ENCODE results near the gene DGKD. TPM values are rescaled to one million over a fixed set of nuclear protein-coding genes. Genes with fewer than 3 reads are reported as not detected.
"Not testable (repeated sequence)": the region's sequence is repeated elsewhere in the genome, so short reads cannot be mapped to it uniquely, and the experiment has no call there.

Gene DGKD
- total and polyA plus RNA-seq, 5 experiments from 2014 or later, result 29.3 to 315 (median 44.5) TPM

DNA sequence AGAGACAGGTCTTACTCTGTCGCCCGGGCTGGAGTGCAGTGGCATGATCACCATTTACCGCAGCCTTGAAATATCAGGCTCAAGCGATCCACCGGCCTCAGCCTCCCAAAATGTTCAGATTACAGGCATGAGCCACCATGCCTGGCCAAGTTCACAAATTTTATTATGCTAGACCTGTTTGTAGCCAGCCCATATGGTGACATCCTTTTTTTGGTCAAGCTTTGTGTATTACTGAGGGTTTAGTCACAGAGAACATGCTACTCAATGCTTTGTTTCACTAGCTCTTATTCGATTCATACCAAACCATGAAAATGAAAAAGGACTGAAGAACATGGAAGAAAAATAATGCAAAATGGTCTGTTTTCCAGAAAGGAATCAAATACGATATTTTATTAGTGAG lies 41.4 kb downstream of the DGKD start:
- Mint-ChIP-seq H3K4me3 (peak overlapping the region in 2 of 10 donors; percentile 16 to 23), H3K36me3 (peaks cover 0 to 71% (median 14%) of the 10 kb centered on the region in 3 donors), H3K27me3 (no peaks in the 10 kb centered on the region), H3K27ac (peak overlapping the region in 7 of 10 donors; percentile 31 to 97 (median 87)), H3K4me1 (peaks cover 30 to 65% (median 58%) of the 10 kb centered on the region in 4 donors), H3K9me3 (peaks cover 0 to 2% (median 0%) of the 10 kb centered on the region in 9 donors)
- no peak for DNase-seq
- POLR2A ChIA-PET, result interaction anchor here (0.6 to 1.1 kb wide), 4 partner anchors 8 to 328 kb away, joined by 3 to 4 read pairs (median 3); no protein-coding TSS in a partner anchor
- no peak for ATAC-seq

DNA sequence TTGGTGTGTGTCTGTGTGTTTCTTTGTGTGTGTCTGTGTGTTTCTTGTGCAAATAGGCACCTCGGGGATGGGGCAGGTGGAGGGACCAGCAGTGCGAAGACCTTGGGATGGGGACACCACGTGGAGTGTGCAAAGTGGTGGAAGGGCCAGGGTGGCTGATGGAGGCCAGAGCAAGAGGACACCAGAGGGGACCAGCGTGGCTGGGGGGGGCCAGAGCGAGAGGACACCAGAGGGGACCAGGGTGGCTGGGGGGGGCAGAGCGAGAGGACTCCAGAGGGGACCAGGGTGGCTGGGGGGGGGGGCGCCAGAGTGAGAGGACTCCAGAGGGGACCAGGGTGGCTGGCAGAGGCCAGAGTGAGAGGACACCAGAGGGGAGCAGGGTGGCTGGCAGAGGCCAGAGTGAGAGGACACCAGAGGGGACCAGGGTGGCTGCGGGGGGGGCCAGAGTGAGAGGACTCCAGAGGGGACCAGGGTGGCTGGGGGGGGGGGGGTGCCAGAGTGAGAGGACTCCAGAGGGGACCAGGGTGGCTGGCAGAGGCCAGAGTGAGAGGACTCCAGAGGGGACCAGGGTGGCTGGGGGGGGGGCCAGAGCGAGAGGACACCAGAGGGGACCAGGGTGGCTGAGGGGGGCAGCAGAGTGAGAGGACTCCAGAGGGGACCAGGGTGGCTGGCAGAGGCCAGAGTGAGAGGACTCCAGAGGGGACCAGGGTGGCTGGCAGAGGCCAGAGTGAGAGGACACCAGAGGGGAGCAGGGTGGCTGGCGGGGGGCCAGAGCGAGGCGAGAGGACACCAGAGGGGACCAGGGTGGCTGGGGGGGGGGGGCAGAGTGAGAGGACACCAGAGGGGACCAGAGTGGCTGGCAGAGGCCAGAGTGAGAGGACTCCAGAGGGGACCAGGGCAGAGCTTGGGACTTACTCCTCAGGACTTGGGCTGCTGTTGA lies 42.7 kb downstream of the DGKD start:
- ATAC-seq, H3K9me3 Mint-ChIP-seq, DNase-seq, H3K27me3 Mint-ChIP-seq: not testable (repeated sequence)
- POLR2A ChIA-PET, result interaction anchor here (1.0 to 14.1 kb wide), 4 partner anchors 9 to 129 kb away, joined by 4 to 292 read pairs (median 8); no protein-coding TSS in a partner anchor
- Mint-ChIP-seq H3K36me3 (peaks cover 0 to 58% (median 7%) of the 10 kb centered on the region in 3 donors), H3K4me1 (peaks cover 34 to 74% (median 70%) of the 10 kb centered on the region in 4 donors), H3K4me3 (peak overlapping the region in 3 of 10 donors; percentile 3 to 59 (median 43)), H3K27ac (peak overlapping the region; percentile 81 to 97 (median 90))

DNA sequence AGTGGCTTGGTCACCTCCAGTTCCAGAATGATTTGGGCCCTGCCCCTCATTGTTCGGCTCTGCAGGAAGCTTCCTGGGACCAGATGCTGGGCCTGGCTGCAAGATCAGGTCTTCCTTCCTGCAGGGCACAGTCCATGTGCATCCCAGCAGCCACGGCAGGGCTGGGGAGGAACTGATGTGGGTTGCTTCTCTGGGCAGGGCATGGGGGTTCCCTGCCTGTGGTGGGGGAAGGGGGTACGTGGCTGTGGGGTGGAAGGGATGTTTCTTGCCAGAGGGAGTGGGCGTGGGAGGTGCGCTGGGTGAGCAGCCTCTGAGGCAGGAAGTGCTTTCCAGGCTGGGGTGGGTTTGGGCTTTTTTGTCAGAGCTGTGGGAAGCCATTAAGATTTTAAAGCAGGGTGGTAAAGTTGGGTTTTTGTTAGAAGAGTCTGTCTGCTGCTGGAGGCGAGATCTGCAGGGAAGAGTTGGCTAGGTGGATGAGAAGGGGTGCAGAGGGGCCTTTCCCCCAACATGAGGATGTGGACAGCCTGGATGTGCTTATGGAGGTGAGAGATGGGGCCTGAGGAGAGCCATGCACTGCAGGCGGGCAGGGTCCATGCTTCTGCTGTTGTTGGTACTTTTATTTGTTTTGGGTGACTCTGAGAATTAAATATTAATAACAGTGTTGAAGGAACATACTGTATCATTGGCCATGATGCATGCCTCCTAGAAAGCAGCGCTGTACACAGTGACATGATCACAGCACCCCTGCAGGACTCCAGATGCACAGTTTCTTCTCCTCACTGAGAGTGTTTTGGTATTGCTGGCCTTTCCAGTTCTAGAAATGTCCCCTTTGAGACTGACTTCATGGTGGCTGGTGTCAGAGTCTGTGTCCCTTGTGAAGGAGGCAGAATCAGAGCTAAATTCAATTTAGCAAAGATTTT lies 45.3 kb downstream of the DGKD start:
- Mint-ChIP-seq H3K27me3 (no peaks in the 10 kb centered on the region), H3K27ac (peak overlapping the region; percentile 72 to 95 (median 92)), H3K4me1 (peaks cover 47 to 87% (median 83%) of the 10 kb centered on the region in 4 donors), H3K9me3 (peaks cover 0 to 2% (median 0%) of the 10 kb centered on the region in 9 donors), H3K4me3 (peak overlapping the region; percentile 58 to 83 (median 74)), H3K36me3 (peaks cover 3 to 44% (median 12%) of the 10 kb centered on the region in 3 donors)
- ATAC-seq (peak; percentile 59 to 81), DNase-seq (peak in 7 of 10 donors; percentile 39 to 65 (median 64))
- POLR2A ChIA-PET, result interaction anchor here (0.6 to 14.1 kb wide), 8 partner anchors 11 to 132 kb away, joined by 5 to 292 read pairs (median 10); partner anchors contain the start of gene DGKD

DNA sequence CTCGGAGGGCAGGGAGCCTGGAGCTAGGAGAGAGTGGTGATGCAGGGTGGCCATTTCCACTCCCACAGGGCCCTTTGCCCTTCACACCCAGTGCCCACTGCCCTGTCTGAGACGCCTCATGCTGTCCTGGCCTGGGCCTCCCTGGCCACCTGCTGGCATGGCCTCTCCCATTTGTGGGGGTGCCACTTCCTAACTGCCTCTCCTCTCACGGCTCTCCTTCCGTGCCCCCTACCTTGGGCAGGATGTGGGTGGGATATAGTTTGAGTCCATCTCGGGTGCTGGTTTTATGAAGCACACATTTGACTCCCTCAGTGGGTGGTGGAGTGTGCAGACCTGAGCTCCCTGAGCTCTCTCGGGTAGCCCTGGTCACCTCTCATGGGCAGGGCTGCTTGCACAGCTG lies 46.0 kb downstream of the DGKD start:
- no peak for DNase-seq
- no peaks in the 10 kb centered on the region for H3K27me3 Mint-ChIP-seq
- peaks cover 5 to 41% (median 12%) of the 10 kb centered on the region in 3 donors for H3K36me3 Mint-ChIP-seq
- H3K9me3 Mint-ChIP-seq, result peaks cover 0 to 2% (median 0%) of the 10 kb centered on the region in 9 donors
- peak; percentile 20 to 24 for ATAC-seq
- peak overlapping the region; percentile 72 to 95 (median 92) for H3K27ac Mint-ChIP-seq
- POLR2A ChIA-PET, result interaction anchor here (0.9 to 14.1 kb wide), 8 partner anchors 10 to 133 kb away, joined by 4 to 292 read pairs (median 10); partner anchors contain the start of gene DGKD
- H3K4me1 Mint-ChIP-seq, result peaks cover 46 to 84% (median 82%) of the 10 kb centered on the region in 4 donors
- H3K4me3 Mint-ChIP-seq, result peak overlapping the region; percentile 61 to 83 (median 74)

DNA sequence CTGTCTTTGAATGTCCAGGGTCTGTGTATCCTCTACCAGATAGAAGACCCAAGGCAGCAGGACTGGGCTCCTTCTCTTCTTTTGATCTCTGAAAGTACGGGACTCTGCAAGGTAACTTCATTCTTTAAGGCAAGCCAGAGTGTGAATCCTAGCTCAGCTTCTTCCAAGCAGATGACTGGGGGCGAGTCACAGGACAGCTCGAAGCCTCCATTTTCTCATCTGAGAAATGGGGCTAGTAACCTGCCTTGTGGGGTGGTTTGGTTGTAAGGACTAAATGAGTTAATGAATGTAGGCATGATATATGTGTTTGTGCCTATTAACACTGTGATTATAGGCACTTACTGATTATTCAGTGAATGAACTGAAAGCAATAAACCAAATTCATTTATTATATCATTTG lies 46.7 kb downstream of the DGKD start:
- POLR2A ChIA-PET, result interaction anchor here (0.9 to 14.1 kb wide), 8 partner anchors 9 to 133 kb away, joined by 4 to 292 read pairs (median 10); partner anchors contain the start of gene DGKD
- DNase-seq (no peak), ATAC-seq (no peak)
- Mint-ChIP-seq H3K4me3 (peak overlapping the region; percentile 61 to 83 (median 74)), H3K27ac (peak overlapping the region; percentile 72 to 95 (median 92)), H3K36me3 (peaks cover 5 to 35% (median 9%) of the 10 kb centered on the region in 3 donors), H3K4me1 (peaks cover 47 to 85% (median 81%) of the 10 kb centered on the region in 4 donors), H3K9me3 (peaks cover 0 to 2% (median 0%) of the 10 kb centered on the region in 9 donors), H3K27me3 (no peaks in the 10 kb centered on the region)

DNA sequence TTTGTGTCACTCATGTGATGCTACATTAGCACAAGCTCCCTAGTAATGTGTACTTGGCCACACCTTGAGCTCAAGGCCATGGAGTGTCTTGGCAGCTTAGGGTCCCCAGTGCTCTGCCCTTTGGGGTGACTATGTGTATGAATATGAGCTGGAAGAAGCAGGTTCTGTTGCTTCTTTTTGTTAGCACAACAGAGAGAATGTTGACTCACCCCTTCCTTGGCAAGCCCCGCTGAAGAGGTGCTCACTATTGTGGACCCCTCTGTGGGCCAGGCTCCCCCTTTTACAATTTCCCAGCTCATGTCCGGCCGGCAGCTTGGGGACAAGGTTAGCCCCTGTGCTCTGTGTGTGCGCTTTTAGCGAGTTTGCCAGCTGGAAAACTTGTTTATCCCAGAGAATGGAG lies 48.1 kb downstream of the DGKD start:
- peak overlapping the region; percentile 31 to 95 (median 92) for H3K27ac Mint-ChIP-seq
- DNase-seq (no peak), ATAC-seq (no peak)
- peaks cover 5 to 41% (median 11%) of the 10 kb centered on the region in 3 donors for H3K36me3 Mint-ChIP-seq
- POLR2A ChIA-PET, result interaction anchor here (0.6 to 14.1 kb wide), 10 partner anchors 16 to 227 kb away, joined by 3 to 292 read pairs (median 6); no protein-coding TSS in a partner anchor
- peaks cover 42 to 90% (median 84%) of the 10 kb centered on the region in 4 donors for H3K4me1 Mint-ChIP-seq
- H3K4me3 Mint-ChIP-seq, result peak overlapping the region in 8 of 10 donors; percentile 18 to 76 (median 44)
- peaks cover 0 to 2% (median 0%) of the 10 kb centered on the region in 9 donors for H3K9me3 Mint-ChIP-seq
- H3K27me3 Mint-ChIP-seq, result no peaks in the 10 kb centered on the region

DNA sequence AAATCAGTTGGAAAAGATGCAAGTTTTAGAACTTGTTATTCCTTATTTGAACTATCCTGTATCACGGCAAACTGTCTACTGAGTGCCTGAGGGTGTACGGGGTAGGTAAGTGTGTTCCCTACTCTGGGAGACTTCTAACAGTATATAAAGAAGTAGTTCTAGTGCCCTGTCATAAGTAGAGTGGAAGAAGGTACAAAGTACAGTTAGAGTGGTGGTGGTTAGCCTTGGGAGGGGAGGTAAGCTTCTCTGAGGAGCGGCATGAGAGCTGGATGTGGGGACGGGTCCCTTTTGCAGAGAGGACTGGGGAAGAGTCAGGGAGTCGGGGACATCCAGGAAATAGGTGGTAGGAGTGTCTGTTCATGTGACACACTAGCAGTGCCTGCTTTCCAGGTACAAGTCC lies 48.5 kb downstream of the DGKD start:
- peaks cover 39 to 90% (median 82%) of the 10 kb centered on the region in 4 donors for H3K4me1 Mint-ChIP-seq
- H3K9me3 Mint-ChIP-seq, result no peaks in the 10 kb centered on the region
- H3K4me3 Mint-ChIP-seq, result peak overlapping the region in 8 of 10 donors; percentile 18 to 81 (median 56)

DNA sequence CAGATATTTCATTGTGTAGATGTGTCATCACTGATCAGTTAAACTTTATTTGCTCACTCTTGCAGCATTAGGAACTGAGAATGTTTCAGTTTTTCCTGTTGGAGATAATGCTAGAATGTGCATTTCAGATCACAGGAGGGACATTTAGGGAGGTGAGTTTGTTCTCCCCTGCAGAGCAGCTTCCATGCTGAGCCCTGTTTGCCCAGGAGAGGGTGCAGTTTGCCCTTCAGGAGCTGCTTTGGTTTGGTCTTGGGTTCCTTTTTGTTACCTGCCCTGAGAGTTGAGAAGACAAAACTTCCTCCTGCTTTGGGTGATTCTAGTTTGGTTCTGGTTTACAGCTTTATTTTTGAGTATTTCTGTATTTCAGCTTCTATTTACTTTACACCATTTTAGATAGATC lies 49.9 kb downstream of the DGKD start:
- Mint-ChIP-seq H3K9me3 (no peaks in the 10 kb centered on the region), H3K27me3 (no peaks in the 10 kb centered on the region), H3K4me3 (peak overlapping the region in 7 of 10 donors; percentile 30 to 76 (median 47)), H3K4me1 (peaks cover 46 to 89% (median 84%) of the 10 kb centered on the region in 4 donors), H3K27ac (peak overlapping the region; percentile 53 to 94 (median 83)), H3K36me3 (peaks cover 5 to 34% (median 10%) of the 10 kb centered on the region in 3 donors)
- DNase-seq (peak; percentile 44 to 88 (median 70)), ATAC-seq (peak; percentile 54 to 64)
- POLR2A ChIA-PET, result interaction anchor here (1.0 to 14.1 kb wide), 6 partner anchors 10 to 39 kb away, joined by 4 to 292 read pairs (median 4); no protein-coding TSS in a partner anchor

More for the DNA sequence above, 48.5 kb downstream of the DGKD start:
- peak overlapping the region; percentile 31 to 95 (median 92) for H3K27ac Mint-ChIP-seq
- H3K36me3 Mint-ChIP-seq, result peaks cover 5 to 38% (median 11%) of the 10 kb centered on the region in 3 donors
- DNase-seq (no peak), ATAC-seq (no peak)
- no peaks in the 10 kb centered on the region for H3K27me3 Mint-ChIP-seq
- POLR2A ChIA-PET, result interaction anchor here (0.6 to 14.1 kb wide), 9 partner anchors 9 to 135 kb away, joined by 3 to 292 read pairs (median 5); no protein-coding TSS in a partner anchor

DNA sequence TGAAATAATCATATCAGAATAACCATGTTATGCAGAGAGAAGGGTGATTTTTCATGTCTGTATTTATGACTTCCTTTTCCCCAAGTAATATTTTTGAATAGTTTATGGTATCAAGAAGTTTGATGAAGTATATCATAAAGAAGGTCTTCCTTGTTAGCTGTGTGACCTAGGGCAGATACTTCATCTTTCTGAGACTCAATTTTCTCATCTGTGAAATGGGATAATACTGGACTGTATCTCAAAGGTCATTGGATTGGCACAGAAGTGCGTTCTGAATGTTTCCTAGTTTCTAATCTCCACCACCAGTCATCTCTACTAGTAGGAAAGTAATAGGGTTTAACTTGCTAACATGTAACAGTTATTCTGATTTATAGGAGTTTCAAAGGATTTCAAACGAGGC lies 52.6 kb downstream of the DGKD start:
- no peaks in the 10 kb centered on the region for H3K27me3 Mint-ChIP-seq
- H3K27ac Mint-ChIP-seq, result peak overlapping the region; percentile 17 to 97 (median 73)
- no peak for ATAC-seq
- H3K4me1 Mint-ChIP-seq, result peaks cover 41 to 89% (median 83%) of the 10 kb centered on the region in 4 donors
- POLR2A ChIA-PET, result interaction anchor here (0.6 to 14.1 kb wide), 5 partner anchors 11 to 41 kb away, joined by 3 to 292 read pairs (median 3); no protein-coding TSS in a partner anchor
- no peak overlapping the region for H3K4me3 Mint-ChIP-seq
- DNase-seq, result no peak
- peaks cover 12 to 37% (median 16%) of the 10 kb centered on the region in 3 donors for H3K36me3 Mint-ChIP-seq
- H3K9me3 Mint-ChIP-seq, result peaks cover 0 to 3% (median 0%) of the 10 kb centered on the region in 9 donors

DNA sequence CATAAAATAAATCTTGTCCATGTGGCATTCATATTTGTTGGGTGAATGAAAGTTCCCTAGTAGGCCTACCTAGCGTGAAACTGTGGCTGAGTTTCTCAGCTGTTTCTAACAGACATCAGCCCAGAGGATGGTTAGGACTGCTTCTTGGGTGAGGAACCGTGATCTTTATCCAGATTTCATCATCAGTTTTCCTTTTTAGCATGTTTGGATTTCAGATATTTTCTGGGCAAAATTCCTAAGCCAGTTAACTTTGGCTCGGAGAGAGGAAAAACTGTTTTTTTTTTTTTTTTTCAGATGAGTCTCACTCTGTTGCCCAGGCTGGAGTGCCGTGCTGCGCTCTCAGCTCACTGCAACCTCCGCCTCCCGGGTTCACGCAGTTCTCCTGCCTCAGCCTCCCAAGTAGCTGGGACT lies 53.5 kb downstream of the DGKD start:
- Mint-ChIP-seq H3K4me3 (peak overlapping the region in 1 of 10 donors; percentile 28), H3K36me3 (peaks cover 12 to 38% (median 14%) of the 10 kb centered on the region in 3 donors), H3K4me1 (peaks cover 33 to 88% (median 78%) of the 10 kb centered on the region in 4 donors), H3K27ac (peak overlapping the region in 9 of 10 donors; percentile 78 to 97 (median 89)), H3K27me3 (no peaks in the 10 kb centered on the region), H3K9me3 (peaks cover 0 to 3% (median 0%) of the 10 kb centered on the region in 9 donors)
- POLR2A ChIA-PET, result interaction anchor here (0.7 to 14.1 kb wide), 6 partner anchors 11 to 50 kb away, joined by 3 to 292 read pairs (median 3); no protein-coding TSS in a partner anchor
- ATAC-seq (no peak), DNase-seq (no peak)

All from naive thymus-derived CD8-positive, alpha-beta T cell (primary cell).